Caco-2 (cell line): ENCODE data around the gene TMEM259. TPM values are rescaled to one million over a fixed set of nuclear protein-coding genes. Genes with fewer than 3 reads are reported as not detected.

ENCODE experiments used
- BruUV-seq: library from RNA; stranded (reverse); fragments of 400-500 nt; replicated peaks from 2 replicates; lab custom pipeline; 2021; lab: Mats Ljungman, UMichigan
- CTCF ChIA-PET: fragments of 300-600 bp; sonication (Branson Sonifier 250); formaldehyde crosslinking; loops from one replicate; lab custom pipeline; 2022; ENCODE audit warnings: antibody characterized with exemption; lab: Charles Lee
- POLR2A ChIA-PET: fragments of 300-600 bp; sonication (Branson Sonifier 250); formaldehyde crosslinking; loops from one replicate; lab custom pipeline; 2022; ENCODE audit warnings: antibody characterized with exemption; lab: Charles Lee
- DNase-seq, 2 experiments: peaks; one replicate each; pipeline versions ENCODE4 v3.0.0 to v3.0.0-alpha.2; 2020 to 2022
- H3K27me3 ChIP-seq: replicated peaks from 2 replicates; pipeline ENCODE4 v1.6.0; 2011; ENCODE audit warnings: low read length; ENCODE audit not compliant: control insufficient read depth, insufficient read depth
- H3K36me3 ChIP-seq: 2 replicates; pipeline ENCODE4 v1.5.1; 2011; ENCODE audit warnings: low read length; ENCODE audit not compliant: control insufficient read depth, insufficient read depth
- H3K4me1 ChIP-seq: fragments of 250-450 bp; sonication (Bioruptor Pico); 2 replicates; pipeline ENCODE4 v1.5.1; 2020; ENCODE audit warnings: mild to moderate bottlenecking
- H3K4me3 ChIP-seq: 2 replicates; pipeline ENCODE4 v1.5.1; 2011; ENCODE audit warnings: low read depth, mild to moderate bottlenecking, control low read depth, low read length
- H3K9me3 ChIP-seq: fragments of 250-450 bp; sonication (Bioruptor Pico); 2 replicates; pipeline ENCODE4 v1.5.1; 2020; ENCODE audit warnings: mild to moderate bottlenecking, moderate library complexity
- H3K27ac Mint-ChIP-seq: one replicate; pipeline ENCODE4 v1.8.0; 2022; ENCODE audit warnings: mixed read lengths; ENCODE audit not compliant: unreplicated experiment
- H3K27me3 Mint-ChIP-seq: one replicate; pipeline ENCODE4 v1.8.0; 2022; ENCODE audit warnings: mixed read lengths; ENCODE audit not compliant: insufficient read depth, unreplicated experiment
- H3K36me3 Mint-ChIP-seq: one replicate; pipeline ENCODE4 v1.8.0; 2022; ENCODE audit warnings: mild to moderate bottlenecking, mixed read lengths; ENCODE audit not compliant: insufficient read depth, unreplicated experiment
- H3K4me1 Mint-ChIP-seq: one replicate; pipeline ENCODE4 v1.8.0; 2022; ENCODE audit warnings: low read depth, mixed read lengths; ENCODE audit not compliant: unreplicated experiment
- H3K4me3 Mint-ChIP-seq: one replicate; pipeline ENCODE4 v1.8.0; 2022; ENCODE audit warnings: mild to moderate bottlenecking, moderate library complexity, mixed read lengths; ENCODE audit not compliant: unreplicated experiment
- H3K9me3 Mint-ChIP-seq: one replicate; pipeline ENCODE4 v1.8.0; 2022; ENCODE audit warnings: mixed read lengths; ENCODE audit not compliant: unreplicated experiment
- intact Hi-C: fragments of 100-400 bp; cut with micrococcal nuclease; formaldehyde crosslinking; loops from one replicate; pipeline ENCODE4 v1.10.0; 2022; ENCODE audit not compliant: unreplicated experiment
- total RNA-seq: library from RNA; stranded (reverse); gene quantifications from 2 replicates; pipeline ENCODE4 v1.2.3, GENCODE V29; 2022
- TF ChIP-seq, protein P1 (sequence below), 2 experiments: fragments of 200-600 bp in 1 of 2; IDR thresholded peaks; 1 replicate in 1 of 2; 2 replicates in 1 of 2; pipeline versions ENCODE4 v1.5.1 to v1.8.0; 2011 to 2022; ENCODE audit warnings: antibody characterized with exemption in 1 of 2, control low read depth in 1 of 2, inconsistent platforms in 1 of 2, low read depth in 1 of 2, low read length in 1 of 2, mild to moderate bottlenecking in 1 of 2, moderate library complexity in 1 of 2; ENCODE audit not compliant: insufficient read depth in 1 of 2, severe bottlenecking in 1 of 2, unreplicated experiment in 1 of 2

TMEM259 gene
- total RNA-seq, 1 experiment from 2014 or later, result 148 TPM

DNA sequence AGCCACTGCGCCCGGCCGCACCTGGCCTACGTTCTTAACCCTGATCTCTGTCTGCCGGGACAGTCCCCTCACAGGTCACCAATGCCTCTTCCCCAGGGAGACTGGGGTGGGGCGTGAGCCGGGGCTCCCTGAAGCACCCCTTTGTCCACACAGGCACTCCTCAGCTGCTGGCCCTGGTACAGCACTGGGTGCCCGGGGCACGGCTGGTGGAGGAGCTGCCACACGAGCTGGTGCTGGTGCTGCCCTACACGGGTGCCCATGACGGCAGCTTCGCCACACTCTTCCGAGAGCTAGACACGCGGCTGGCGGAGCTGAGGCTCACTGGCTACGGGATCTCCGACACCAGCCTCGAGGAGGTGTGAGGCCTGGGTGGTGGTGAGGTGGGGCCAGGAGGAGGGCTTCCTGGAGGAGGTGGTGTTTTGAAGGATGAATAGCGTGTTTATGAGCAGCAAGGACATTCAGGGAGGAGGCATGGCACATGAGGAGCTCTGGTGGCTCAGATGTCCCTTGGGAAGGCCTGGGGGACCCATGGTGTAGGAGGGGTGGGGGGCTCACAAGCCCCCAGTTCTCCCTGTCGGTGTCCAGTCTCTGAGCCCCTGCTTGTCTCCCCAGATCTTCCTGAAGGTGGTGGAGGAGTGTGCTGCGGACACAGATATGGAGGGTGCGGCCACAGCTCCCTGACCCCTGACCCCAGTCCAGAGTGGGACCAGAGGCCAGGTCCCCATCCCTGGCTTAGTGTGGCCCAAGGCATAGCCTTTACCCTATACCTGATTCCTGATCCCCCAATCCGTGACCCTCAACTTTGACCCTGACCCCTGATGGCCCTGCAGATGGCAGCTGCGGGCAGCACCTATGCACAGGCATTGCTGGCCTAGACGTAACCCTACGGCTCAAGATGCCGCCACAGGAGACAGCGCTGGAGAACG is 32.5 kb upstream of the TMEM259 start:
- intact Hi-C loops, result no loop called here
- ChIA-PET CTCF (no interaction called here), POLR2A (no interaction called here)
- Mint-ChIP-seq H3K36me3 (peaks cover 6% of the 10 kb centered on the region), H3K27me3 (no peaks in the 10 kb centered on the region), H3K9me3 (no peaks in the 10 kb centered on the region), H3K4me3 (no peak overlapping the region), H3K27ac (peak overlapping the region; percentile 39), H3K4me1 (no peaks in the 10 kb centered on the region)
- no peaks in the 10 kb centered on the region for H3K9me3 ChIP-seq
- H3K4me3 ChIP-seq, result no peak overlapping the region
- DNase-seq, result no peak
- no TSS peak for BruUV-seq
- no peaks in the 10 kb centered on the region for H3K27me3 ChIP-seq
- no peaks in the 10 kb centered on the region for H3K36me3 ChIP-seq
- H3K4me1 ChIP-seq, result no peaks in the 10 kb centered on the region
- TF ChIP-seq, protein P1, sequence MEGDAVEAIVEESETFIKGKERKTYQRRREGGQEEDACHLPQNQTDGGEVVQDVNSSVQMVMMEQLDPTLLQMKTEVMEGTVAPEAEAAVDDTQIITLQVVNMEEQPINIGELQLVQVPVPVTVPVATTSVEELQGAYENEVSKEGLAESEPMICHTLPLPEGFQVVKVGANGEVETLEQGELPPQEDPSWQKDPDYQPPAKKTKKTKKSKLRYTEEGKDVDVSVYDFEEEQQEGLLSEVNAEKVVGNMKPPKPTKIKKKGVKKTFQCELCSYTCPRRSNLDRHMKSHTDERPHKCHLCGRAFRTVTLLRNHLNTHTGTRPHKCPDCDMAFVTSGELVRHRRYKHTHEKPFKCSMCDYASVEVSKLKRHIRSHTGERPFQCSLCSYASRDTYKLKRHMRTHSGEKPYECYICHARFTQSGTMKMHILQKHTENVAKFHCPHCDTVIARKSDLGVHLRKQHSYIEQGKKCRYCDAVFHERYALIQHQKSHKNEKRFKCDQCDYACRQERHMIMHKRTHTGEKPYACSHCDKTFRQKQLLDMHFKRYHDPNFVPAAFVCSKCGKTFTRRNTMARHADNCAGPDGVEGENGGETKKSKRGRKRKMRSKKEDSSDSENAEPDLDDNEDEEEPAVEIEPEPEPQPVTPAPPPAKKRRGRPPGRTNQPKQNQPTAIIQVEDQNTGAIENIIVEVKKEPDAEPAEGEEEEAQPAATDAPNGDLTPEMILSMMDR (IDR thresholded peaks at IDR 0.05; ENCODE audit: insufficient read depth in 1 of 2, low read depth in 1 of 2, low read length in 1 of 2, severe bottlenecking in 1 of 2, unreplicated experiment in 1 of 2), result no peak

DNA sequence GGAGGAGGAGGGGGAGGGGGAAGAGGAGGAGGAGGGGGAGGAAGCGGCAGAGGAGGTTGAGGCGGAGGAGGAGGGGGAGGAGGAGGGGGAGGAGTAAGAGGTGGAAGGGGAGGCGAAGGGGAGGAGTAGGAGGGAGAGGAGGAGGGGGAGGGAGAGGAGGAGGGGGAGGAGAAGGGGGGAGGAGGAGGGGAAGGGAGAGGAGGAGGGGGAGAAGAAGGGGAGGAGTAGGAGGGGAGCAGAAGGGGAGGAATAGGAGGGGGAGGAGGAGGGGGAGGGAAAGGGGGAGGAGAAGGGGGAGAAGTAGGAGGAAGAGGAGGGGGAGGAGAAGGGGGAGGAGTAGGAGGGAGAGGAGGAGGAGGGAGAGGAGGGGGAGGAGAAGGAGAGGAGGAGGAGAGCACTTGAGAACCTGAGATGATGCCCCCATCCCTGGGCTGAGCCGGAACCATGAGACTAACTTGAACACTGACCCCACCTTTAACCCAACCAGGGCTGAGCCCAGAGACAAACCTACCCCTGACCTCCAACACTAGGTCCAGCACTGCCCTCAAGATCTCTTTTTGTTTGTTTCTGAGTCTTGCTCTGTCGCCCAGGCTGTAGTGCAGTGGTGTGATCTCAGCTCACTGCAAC is 31.5 kb upstream of the TMEM259 start:
- Histone ChIP-seq H3K4me1 (no peaks in the 10 kb centered on the region), H3K9me3 (no peaks in the 10 kb centered on the region), H3K4me3 (no peak overlapping the region), H3K27me3 (no peaks in the 10 kb centered on the region), H3K36me3 (no peaks in the 10 kb centered on the region)
- TF ChIP-seq, protein P1 (IDR thresholded peaks at IDR 0.05; ENCODE audit: insufficient read depth in 1 of 2, low read depth in 1 of 2, low read length in 1 of 2, severe bottlenecking in 1 of 2, unreplicated experiment in 1 of 2), result no peak
- DNase-seq, result no peak
- Mint-ChIP-seq H3K4me3 (no peak overlapping the region), H3K9me3 (no peaks in the 10 kb centered on the region), H3K36me3 (peaks cover 6% of the 10 kb centered on the region), H3K27me3 (no peaks in the 10 kb centered on the region), H3K4me1 (no peaks in the 10 kb centered on the region), H3K27ac (no peak overlapping the region)
- POLR2A ChIA-PET, result no interaction called here
- no TSS peak for BruUV-seq
- CTCF ChIA-PET, result no interaction called here
- intact Hi-C loops, result no loop called here

DNA sequence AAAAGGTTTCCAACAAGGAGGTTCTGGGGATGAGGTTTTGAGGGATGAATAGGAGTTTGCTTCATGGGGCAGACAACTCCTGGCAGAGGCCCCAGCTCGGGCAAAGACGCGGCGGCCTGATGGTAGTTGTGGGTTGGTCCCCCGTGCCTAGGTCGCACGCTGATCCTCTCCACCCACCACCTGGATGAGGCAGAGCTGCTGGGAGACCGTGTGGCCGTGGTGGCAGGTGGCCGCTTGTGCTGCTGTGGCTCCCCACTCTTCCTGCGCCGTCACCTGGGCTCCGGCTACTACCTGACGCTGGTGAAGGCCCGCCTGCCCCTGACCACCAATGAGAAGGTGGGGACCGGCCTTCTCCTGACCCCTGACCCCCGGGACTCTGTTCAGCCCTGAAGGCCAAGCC is 30.9 kb upstream of the TMEM259 start:
- no peaks in the 10 kb centered on the region for H3K4me1 ChIP-seq
- no peaks in the 10 kb centered on the region for H3K4me1 Mint-ChIP-seq
- H3K9me3 ChIP-seq, result no peaks in the 10 kb centered on the region
- no TSS peak for BruUV-seq
- H3K27me3 ChIP-seq, result no peaks in the 10 kb centered on the region
- no peaks in the 10 kb centered on the region for H3K9me3 Mint-ChIP-seq
- TF ChIP-seq, protein P1 (IDR thresholded peaks at IDR 0.05; ENCODE audit: insufficient read depth in 1 of 2, low read depth in 1 of 2, low read length in 1 of 2, severe bottlenecking in 1 of 2, unreplicated experiment in 1 of 2), result no peak
- H3K36me3 ChIP-seq, result no peaks in the 10 kb centered on the region
- ChIA-PET CTCF (no interaction called here), POLR2A (no interaction called here)
- H3K4me3 Mint-ChIP-seq, result no peak overlapping the region
- no peak overlapping the region for H3K27ac Mint-ChIP-seq
- no peaks in the 10 kb centered on the region for H3K27me3 Mint-ChIP-seq
- DNase-seq, result no peak
- no peak overlapping the region for H3K4me3 ChIP-seq
- intact Hi-C loops, result no loop called here
- H3K36me3 Mint-ChIP-seq, result peaks cover 6% of the 10 kb centered on the region
